ENCODE results near the gene POP4. TPM values are rescaled to one million over a fixed set of nuclear protein-coding genes. Genes with fewer than 3 reads are reported as not detected.

POP4 gene
- polyA plus RNA-seq, 1 donor from 2014 or later = 101 TPM

Other genes starting within 250 kb of the POP4 start
- gene VSTM2B, start 80.3 kb upstream of the POP4 start, polyA plus RNA-seq = 24.4 and 32.1 TPM in 2 replicates
- gene PLEKHF1, start 59.2 kb downstream of the POP4 start, polyA plus RNA-seq = not detected in 2 replicates
- 77.0 and 83.8 TPM in 2 replicates for gene C19orf12, start 109.0 kb downstream of the POP4 start, polyA plus RNA-seq
- 3.4 and 4.1 TPM in 2 replicates for gene CCNE1, start 205.7 kb downstream of the POP4 start, polyA plus RNA-seq